GM18907 (cell line): ENCODE measurements around the gene CENPH.
"Not testable (repeated sequence)": the region's sequence is repeated elsewhere in the genome, so short reads cannot be mapped to it uniquely, and the experiment has no call there.

Experiments used
- ATAC-seq: cut with Tn5 transposase; IDR thresholded peaks from one replicate; pipeline ENCODE4 v1.9.1; 2021; ENCODE audit warnings: mild to moderate bottlenecking, moderate library complexity; ENCODE audit not compliant: unreplicated experiment

Gene CENPH

GRCh38 chr5:69245031-69245430, 55.6 kb downstream of the CENPH start:
- no peak for ATAC-seq

- ATAC-seq = no peak
Observed at GRCh38 chr5:69248019-69248418, 58.6 kb downstream of the CENPH start.

- no peak for ATAC-seq
Observed at GRCh38 chr5:69250593-69250992, 61.2 kb downstream of the CENPH start.

- ATAC-seq = no peak
Observed at GRCh38 chr5:69252437-69252836, 63.1 kb downstream of the CENPH start.

- not testable (repeated sequence) for ATAC-seq
Observed at GRCh38 chr5:69255940-69256339, 66.6 kb downstream of the CENPH start.

GRCh38 chr5:69257577-69257976, 68.2 kb downstream of the CENPH start:
- ATAC-seq = no peak
